ENCODE results near the gene TSC1. TPM values are rescaled to one million over a fixed set of nuclear protein-coding genes. Genes with fewer than 3 reads are reported as not detected.

TSC1 gene
- total RNA-seq, 2 experiments from 2014 or later: 20.7 to 23.2 TPM

DNA sequence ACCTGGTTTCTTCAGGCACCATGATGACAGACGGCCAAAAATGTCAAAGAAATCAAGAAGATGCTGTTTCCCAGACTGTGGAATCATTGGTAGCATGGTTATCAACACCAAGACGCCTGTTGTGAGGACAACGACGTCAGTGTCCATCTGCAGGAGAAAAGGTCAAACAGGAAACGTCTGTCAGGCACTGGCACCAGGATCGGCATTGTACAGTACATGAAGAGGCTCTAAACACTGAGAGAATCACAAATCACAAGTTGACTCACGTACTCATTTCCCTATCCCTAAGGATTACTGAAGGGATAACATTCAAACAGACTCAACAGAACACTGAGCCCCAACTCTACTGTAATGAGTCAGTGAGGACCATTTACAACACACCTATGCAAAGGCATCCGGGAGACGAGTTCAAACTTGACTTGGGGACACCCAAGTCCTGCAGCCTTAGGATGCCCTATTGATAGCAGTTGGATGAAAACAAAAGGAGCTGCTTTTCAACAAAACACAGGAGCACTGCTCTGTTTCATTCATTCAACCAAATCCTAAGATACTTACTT is 21.0 kb downstream of the TSC1 start:
- Mint-ChIP-seq H3K4me3 (no peak overlapping the region), H3K27me3 (no peaks in the 10 kb centered on the region), H3K36me3 (ENCODE audit: low read depth) (peaks cover 27% of the 10 kb centered on the region), H3K27ac (no peak overlapping the region), H3K9me3 (no peaks in the 10 kb centered on the region), H3K4me1 (ENCODE audit: low read depth) (no peaks in the 10 kb centered on the region)
- no peak for DNase-seq
- ChIA-PET CTCF (interaction anchor here (1.3 to 1.8 kb wide), 3 partner anchors 16 to 21 kb away, joined by 3 to 9 read pairs (median 4); partner anchors contain the start of gene TSC1), POLR2A (interaction anchor here (0.6 kb wide), 1 partner anchor 490 kb away, joined by 3 read pairs; no protein-coding TSS in a partner anchor)
- no peak for ATAC-seq
- intact Hi-C loops (cut with micrococcal nuclease): no loop called here
- TF ChIP-seq, protein P1, sequence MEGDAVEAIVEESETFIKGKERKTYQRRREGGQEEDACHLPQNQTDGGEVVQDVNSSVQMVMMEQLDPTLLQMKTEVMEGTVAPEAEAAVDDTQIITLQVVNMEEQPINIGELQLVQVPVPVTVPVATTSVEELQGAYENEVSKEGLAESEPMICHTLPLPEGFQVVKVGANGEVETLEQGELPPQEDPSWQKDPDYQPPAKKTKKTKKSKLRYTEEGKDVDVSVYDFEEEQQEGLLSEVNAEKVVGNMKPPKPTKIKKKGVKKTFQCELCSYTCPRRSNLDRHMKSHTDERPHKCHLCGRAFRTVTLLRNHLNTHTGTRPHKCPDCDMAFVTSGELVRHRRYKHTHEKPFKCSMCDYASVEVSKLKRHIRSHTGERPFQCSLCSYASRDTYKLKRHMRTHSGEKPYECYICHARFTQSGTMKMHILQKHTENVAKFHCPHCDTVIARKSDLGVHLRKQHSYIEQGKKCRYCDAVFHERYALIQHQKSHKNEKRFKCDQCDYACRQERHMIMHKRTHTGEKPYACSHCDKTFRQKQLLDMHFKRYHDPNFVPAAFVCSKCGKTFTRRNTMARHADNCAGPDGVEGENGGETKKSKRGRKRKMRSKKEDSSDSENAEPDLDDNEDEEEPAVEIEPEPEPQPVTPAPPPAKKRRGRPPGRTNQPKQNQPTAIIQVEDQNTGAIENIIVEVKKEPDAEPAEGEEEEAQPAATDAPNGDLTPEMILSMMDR (IDR thresholded peaks at IDR 0.05): no peak

DNA sequence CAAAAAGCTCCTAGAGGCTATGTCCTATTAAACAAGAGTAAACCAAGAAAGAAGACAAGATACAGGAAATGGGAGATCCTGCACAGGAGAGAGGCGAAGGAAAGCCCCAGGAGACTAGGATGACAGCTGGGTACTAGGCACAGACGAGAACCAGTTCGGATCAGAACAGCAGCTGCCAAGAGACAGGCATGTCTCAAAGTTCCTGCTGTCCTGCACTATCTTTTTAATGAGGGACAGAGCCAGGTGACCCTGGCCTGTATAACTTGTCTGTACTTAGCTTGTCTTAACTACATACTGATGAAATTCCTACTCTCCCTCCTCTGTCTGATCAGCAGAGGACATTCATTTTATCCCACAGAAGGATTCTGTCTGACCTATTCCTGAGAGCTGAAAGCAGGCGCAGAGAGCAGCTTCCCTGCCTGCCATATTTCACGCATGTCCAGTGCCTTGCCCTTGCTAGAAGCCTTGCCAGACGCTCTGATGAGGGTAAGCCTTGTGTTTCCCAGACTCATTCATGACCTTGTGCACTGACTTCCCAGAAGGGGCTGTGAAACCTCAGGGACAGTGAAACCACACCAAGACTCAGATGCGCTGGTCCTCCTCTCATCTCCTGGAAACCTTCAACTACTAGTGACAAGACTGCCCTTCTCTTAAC is 24.7 kb downstream of the TSC1 start:
- Mint-ChIP-seq H3K4me3 (no peak overlapping the region), H3K9me3 (no peaks in the 10 kb centered on the region), H3K27me3 (no peaks in the 10 kb centered on the region), H3K36me3 (ENCODE audit: low read depth) (peaks cover 37% of the 10 kb centered on the region), H3K4me1 (ENCODE audit: low read depth) (no peaks in the 10 kb centered on the region), H3K27ac (no peak overlapping the region)
- TF ChIP-seq, protein P1 (IDR thresholded peaks at IDR 0.05): no peak
- intact Hi-C loops (cut with micrococcal nuclease): no loop called here
- ChIA-PET POLR2A (interaction anchor here (1.3 to 1.5 kb wide), 2 partner anchors 10 to 24 kb away, joined by 4 read pairs; no protein-coding TSS in a partner anchor), CTCF (interaction anchor here (0.9 to 5.8 kb wide), 3 partner anchors 11 to 42 kb away, joined by 3 to 34 read pairs (median 4); partner anchors contain the start of genes AK8 and SPACA9)
- DNase-seq (no peak), ATAC-seq (no peak)

GRCh38 chr9:132914924-132915323 is 29.5 kb downstream of the TSC1 start:
- H3K4me1 Mint-ChIP-seq (ENCODE audit: low read depth): no peaks in the 10 kb centered on the region
- H3K27me3 Mint-ChIP-seq: no peaks in the 10 kb centered on the region
- no peak overlapping the region for H3K4me3 Mint-ChIP-seq
- CTCF ChIA-PET: interaction anchor here (0.7 to 5.8 kb wide), 4 partner anchors 9 to 15 kb away, joined by 3 to 34 read pairs (median 4); no protein-coding TSS in a partner anchor
- intact Hi-C loops (cut with micrococcal nuclease): no loop called here
- POLR2A ChIA-PET: interaction anchor here (0.7 kb wide), 1 partner anchor 32 kb away, joined by 5 read pairs; no protein-coding TSS in a partner anchor
- no peaks in the 10 kb centered on the region for H3K9me3 Mint-ChIP-seq
- DNase-seq (no peak), ATAC-seq (no peak)
- TF ChIP-seq, protein P1 (IDR thresholded peaks at IDR 0.05): no peak
- H3K27ac Mint-ChIP-seq: no peak overlapping the region
- peaks cover 40% of the 10 kb centered on the region for H3K36me3 Mint-ChIP-seq (ENCODE audit: low read depth)

- POLR2A ChIA-PET: no interaction called here
- Mint-ChIP-seq H3K9me3 (no peaks in the 10 kb centered on the region), H3K4me3 (no peak overlapping the region), H3K4me1 (ENCODE audit: low read depth) (peaks cover 11% of the 10 kb centered on the region), H3K27me3 (no peaks in the 10 kb centered on the region), H3K27ac (no peak overlapping the region), H3K36me3 (ENCODE audit: low read depth) (peaks cover 27% of the 10 kb centered on the region)
- intact Hi-C loops (cut with micrococcal nuclease): no loop called here
- DNase-seq: no peak
- ATAC-seq: no peak
- TF ChIP-seq, protein P1 (IDR thresholded peaks at IDR 0.05): no peak
- CTCF ChIA-PET: interaction anchor here (0.6 to 1.8 kb wide), 2 partner anchors 10 to 18 kb away, joined by 3 to 8 read pairs; no protein-coding TSS in a partner anchor
Observed at GRCh38 chr9:132912131-132912530, 32.3 kb downstream of the TSC1 start.

DNA sequence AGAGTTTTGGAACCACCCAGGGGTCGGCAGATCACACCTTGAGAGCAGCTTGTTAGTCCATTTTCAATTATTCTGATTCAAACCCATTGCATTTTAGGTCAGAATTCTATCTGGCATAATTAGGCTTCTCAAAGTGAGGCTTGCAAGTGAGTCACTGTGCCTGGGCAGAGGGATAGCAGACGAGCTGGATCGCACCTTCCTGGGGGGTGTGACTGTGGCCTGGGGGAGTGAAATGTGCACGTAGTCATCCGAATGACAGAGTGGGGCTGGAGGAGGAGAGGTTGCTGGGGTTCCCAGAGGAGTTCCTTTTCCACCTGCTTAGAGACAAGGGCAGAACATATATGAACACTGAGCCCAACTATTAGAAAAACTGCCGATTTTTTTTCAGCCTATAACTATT is 34.0 kb downstream of the TSC1 start:
- H3K36me3 Mint-ChIP-seq (ENCODE audit: low read depth): peaks cover 17% of the 10 kb centered on the region
- peaks cover 11% of the 10 kb centered on the region for H3K4me1 Mint-ChIP-seq (ENCODE audit: low read depth)
- ChIA-PET CTCF (interaction anchor here (1.1 to 2.4 kb wide), 3 partner anchors 8 to 15 kb away, joined by 3 to 7 read pairs (median 7); no protein-coding TSS in a partner anchor), POLR2A (no interaction called here)
- TF ChIP-seq, protein P1 (IDR thresholded peaks at IDR 0.05): no peak
- no peaks in the 10 kb centered on the region for H3K27me3 Mint-ChIP-seq
- ATAC-seq (no peak), DNase-seq (no peak)
- H3K27ac Mint-ChIP-seq: no peak overlapping the region
- intact Hi-C loops (cut with micrococcal nuclease): no loop called here
- no peaks in the 10 kb centered on the region for H3K9me3 Mint-ChIP-seq
- H3K4me3 Mint-ChIP-seq: no peak overlapping the region
